HG03520 (cell line): ENCODE data around the gene TTC21A.
"Not testable (repeated sequence)": the region's sequence is repeated elsewhere in the genome, so short reads cannot be mapped to it uniquely, and the experiment has no call there.

Experiments
- ATAC-seq: cut with Tn5 transposase; IDR thresholded peaks from one replicate; pipeline ENCODE4 v1.9.1; 2021; ENCODE audit warnings: mild to moderate bottlenecking, moderate library complexity; ENCODE audit not compliant: unreplicated experiment

The TTC21A gene

DNA sequence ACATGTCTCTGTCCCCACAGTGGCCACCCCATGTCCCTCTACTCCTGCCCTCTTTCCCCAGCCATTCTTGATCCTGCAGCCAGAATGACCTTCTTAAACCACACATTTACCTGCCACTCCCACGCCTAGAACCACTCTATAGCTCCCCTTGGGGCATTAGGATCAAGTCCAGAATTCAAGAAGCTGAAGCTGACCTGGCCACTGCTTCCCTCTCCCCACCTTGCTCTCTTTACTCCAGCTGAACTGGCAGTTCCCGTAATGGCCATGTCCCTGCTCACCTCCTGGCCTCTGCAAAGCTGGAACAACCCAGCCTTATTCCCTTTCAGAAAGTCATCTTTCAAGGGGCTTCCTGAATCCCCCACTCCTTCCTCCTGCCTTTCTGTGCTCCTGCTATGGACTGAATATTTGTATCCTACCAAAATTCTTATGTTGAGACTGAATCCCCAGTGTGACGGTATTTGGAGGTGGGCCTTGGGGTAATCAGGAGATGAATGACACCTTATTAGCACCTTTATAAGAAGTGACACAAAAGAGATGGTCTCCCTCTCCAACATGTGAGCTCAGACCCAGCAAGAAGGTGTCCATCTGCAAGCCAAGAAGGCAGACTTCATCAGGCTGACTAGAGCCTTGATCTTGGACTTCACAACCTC lies 42.1 kb downstream of the TTC21A start:
- no peak for ATAC-seq

DNA sequence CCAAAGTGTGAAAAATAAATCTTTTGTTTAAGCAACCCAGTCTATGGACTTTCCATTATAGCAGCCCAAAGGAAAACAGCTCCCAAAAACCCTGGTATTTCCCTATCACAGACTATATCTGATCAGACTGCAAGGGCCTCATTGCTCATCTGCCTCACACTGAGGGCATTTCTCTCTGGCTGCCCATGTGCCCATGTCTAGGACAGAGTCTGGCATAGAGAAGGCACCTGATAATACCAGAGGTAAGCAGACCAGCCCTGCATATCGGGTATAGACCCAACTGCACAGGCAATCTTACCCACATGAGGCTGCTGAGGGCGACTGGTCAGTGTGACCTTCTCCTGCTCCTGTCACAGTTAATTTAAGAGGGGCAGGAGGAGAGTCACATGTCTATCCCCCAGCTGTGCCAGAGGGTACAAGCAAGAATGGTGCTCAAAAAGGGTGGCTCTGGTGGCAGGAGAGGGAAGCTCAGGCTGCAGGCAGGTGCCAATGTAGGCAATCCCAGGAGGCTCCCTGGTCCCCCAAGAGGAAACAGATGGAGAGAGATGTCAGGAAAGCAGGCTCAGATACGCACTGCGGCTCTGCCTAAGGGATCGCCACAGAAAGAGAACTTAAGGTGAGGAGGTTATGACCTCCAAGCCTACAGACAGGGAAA lies 42.8 kb downstream of the TTC21A start:
- no peak for ATAC-seq

DNA sequence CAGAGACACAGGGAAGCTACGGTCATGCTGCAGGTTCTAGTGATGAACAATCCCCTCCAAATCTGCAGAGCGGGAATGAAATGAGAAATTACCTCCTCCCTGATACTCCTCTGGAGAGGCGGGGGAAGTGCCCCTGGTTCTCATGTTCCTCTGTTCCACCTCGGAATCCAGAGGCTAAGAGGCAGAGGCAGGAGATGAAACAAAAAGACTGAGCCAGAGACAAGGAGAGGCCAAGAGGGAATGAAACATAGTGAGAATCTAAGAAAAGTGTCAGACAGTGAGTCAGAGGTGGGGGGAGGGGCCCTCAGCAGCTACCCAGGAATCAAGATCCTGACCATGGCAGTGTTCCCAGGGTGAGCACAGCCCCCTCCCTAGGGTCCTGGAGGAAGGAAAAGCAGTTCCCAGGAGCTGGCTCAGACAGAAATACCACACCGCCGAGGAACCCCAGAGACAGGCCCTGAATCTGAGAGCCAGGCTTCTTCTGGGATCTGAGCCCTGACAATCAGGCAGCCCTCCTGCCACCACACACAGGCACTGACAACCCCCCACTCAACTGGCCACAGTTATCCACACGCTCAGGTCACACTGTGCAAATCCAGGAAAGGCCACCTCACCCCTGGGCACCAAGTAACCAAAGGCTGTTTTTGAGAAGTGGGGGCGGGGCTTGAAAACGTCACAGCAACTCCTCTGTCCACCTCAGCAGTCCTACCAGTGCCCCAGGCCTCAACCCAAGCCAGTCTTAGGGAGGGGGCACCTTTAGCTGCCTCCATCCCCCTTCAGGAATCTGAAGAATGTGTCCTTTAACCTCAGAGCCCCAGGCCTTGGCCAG lies 43.5 kb downstream of the TTC21A start:
- no peak for ATAC-seq

DNA sequence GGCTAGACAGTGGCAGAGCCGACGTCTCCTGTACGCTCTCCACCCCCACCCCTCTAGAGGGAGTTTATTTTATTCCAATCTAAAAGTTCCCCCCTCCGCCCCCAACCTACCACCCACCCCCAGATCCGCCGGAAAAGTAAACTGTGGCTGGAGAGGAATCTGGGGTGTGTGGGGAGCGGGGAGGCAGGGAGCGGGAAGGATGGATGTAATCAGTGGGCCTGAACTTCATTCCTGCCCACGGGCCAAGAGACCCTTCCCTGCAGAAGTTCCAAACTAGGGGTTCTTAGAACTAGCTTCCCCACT lies 46.4 kb downstream of the TTC21A start:
- ATAC-seq: no peak

DNA sequence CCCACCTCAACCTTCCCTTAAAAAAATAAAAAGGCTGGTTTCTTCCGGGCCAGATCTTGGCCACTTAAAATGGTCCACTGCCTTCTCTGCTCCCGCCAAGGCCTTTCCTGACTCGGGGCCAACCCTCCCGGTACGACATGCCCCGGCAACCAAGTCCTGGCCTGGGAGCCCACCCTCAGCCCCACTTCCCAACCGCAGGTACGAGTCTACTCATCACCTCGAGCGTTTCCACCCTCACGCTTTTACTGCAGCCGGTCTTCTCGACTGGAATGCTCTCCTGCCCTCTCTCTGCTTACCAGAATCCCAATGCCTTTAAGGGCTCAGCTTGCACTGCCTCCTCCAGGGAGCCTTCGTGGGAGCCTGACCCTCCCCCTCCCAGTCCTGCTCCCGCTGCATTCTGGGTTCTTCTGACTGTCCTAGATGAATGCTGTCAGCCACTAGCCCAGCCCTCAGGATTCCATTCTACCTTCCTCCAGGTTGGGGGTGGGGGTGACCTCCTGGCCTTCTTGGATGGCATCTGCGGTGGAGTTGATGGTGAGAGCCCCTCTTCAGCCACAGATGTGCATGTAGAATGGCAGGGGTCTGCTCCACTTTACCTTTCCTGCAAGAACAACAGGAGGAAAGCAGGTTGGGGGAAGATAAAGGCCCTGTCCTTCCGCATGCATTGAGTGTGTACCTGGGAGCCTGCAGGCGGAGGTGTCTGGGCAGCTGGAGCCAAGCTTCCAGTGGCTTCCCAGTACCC lies 47.0 kb downstream of the TTC21A start:
- no peak for ATAC-seq

DNA sequence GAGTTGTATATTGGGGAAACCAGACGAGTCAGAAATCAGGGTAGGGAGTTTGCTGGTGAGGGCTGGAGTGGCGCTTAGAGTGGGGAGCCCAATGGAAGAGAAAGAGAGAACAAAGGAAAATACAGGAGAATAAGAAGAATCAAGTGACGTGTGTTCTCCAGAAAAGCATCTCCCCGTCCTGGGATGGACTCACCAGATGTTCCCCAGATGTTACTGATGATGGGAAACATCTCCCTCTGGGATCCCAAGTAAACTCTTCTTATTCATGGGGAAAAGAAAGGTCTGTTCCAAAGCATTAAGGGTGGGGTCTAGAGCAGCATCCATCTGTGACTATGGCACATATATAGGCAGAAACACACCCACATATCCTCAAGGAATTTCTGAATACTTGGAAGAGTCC lies 48.9 kb downstream of the TTC21A start:
- ATAC-seq: no peak

DNA sequence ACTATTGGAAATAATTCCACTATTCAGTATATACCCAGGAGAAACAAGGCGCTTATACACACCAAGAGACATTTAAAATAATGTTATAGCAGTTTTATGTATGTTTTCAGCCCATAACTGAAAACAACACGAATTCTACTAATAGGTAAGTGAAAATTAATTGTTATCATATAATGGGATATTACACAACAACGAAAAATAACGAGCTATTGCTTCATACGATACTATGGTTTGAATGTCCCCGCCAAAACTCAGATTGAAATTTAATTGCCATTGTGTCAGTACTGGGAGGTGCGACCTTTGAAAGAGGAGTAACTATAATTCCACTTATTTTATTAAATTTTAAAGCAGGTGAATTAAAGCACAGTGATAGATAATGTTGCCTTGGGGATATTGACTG lies 49.9 kb downstream of the TTC21A start:
- no peak for ATAC-seq

DNA sequence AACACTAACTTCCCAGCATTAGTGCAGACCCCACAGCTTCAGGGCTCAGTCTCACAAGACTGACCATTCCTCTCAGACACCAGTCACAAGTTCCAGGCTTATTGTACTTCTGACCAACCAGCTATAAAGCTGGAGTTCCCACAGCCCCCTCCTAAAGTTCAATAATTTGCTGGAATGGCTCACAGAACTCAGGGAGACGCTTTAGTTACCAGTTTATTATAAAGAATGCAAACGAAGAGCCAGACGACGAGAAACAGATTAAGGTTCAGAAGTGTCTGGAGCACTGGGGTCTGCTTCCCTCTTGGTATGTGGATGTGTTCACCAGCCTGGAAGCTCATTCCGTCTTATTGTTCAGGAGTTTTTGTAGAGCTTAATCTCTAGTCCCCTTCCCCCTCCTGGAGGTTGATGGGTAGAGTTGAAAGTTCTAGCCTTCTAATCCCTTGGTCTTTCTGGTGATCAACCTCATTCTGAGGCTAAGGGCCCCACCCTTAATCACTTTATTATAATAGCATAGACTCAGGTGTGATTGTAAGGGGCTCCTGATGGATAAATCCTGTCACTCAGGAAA lies 50.8 kb downstream of the TTC21A start:
- ATAC-seq: no peak

DNA sequence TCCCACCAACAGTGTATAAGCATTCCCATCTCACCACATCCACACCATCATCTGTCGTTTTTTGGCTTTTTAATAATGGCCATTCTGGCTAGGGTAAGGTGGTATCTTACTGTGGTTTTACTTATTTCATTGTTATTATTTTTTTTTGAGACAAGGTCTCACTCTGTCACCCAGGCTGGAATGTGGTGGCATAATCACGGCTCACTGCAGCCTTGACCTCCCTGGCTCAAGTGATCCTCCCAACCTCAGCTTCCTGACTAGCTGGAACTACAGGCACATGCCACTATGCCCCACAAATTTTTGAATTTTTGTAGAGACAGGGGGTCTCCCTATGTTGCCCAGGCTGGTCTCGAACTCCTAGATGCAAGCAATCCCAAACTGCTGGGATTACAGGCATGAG lies 56.9 kb downstream of the TTC21A start:
- ATAC-seq: no peak

DNA sequence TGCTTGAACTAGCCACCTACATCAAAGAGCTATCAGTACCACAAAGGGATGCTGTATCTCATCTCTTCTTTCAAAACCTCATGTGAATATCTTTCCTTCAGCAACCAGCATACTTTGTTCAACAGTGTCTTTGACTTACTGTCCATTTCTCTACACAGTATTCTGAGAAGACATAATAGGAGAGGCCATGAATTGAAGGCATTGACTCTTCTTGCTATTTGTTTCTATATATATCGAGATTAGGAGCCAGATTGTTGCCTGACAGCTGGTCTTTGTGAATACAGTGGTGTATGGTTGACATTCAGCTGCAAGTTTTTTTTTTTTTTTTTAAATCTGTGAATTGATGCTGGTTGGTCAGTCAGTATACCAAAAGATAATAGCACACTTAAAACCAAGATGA lies 58.0 kb downstream of the TTC21A start:
- no peak for ATAC-seq

DNA sequence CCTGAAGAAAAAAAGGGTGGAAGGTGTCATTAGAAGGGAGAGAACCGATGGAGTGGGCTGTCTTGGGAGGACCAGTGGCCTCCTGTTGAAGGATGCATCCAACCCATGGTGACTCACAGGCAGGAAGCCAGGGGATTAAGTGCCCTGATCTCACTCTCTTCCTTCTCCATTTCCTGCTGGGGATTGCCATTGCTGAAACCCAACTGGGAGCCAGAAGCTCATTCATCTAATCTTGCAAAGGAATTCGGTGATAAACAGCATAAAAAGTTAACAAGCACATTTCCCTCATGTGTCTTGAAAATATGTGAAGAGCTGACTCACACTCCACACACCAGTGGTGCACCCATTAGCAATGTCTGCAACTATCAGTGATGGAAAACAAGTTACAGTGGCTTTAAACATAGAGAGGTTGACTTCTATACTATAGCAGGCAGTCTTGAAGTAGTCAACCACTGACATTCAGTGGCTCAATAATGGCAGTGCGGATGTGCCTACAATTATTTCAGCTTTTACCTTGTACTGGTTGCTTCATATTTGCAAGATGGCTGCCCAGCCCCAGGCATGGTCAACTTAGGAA lies 58.7 kb downstream of the TTC21A start:
- no peak for ATAC-seq

DNA sequence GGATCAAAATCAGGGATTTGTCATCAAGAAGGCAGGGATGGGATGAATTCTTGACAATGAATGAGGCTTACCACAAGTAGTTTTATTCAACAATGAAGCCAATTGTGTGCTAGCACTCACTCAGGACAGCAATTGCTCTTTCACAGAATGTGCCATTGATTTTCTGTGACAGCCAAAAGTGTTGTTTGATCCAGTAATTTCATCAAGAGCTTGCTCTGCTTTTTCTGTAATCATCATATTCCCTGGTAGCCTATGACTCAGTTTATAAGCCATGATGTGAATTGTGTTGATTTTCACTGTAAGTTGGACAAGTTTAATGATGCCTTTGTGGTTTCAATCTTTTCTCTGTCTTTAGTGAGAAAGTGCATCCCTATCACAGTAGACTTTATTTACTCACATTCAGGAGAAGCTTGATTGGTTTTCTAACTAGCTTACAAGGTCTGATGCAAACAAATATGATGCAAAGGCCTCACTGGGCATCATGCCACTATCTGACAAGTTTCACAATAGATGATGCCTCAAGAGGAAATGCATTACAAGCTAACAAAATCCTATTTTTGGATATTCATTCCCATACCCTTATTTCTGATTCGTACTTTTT lies 59.6 kb downstream of the TTC21A start:
- no peak for ATAC-seq

DNA sequence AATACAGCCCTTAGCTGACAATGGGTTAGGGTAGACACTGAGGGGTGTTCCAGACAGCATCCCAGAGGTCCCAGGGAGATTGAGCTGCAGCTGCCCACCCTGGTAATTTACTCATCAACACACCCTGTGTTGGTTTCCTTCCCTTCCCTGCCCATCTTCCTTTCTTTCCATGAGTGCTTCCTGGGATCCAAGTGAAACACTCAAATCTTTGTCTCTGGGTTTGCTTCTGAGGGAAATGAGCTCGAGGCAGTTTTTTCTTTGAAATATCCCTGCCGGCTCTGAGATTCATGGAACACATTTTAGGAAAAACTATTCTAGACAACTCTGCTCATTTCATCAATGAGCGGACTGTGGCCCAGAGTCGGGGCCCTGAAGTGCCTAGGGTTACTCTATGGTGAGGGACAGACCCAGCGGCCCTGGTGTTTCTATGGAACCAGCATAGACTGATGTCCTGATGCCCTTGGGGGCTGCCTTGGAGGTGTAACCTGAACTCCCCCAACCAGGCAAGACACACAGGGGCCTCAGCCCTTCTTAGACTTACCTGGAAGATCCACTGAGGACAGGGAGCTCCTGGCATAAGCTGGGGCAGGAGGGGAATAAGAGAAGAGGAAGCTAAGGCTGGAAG lies 60.8 kb downstream of the TTC21A start:
- ATAC-seq: no peak

DNA sequence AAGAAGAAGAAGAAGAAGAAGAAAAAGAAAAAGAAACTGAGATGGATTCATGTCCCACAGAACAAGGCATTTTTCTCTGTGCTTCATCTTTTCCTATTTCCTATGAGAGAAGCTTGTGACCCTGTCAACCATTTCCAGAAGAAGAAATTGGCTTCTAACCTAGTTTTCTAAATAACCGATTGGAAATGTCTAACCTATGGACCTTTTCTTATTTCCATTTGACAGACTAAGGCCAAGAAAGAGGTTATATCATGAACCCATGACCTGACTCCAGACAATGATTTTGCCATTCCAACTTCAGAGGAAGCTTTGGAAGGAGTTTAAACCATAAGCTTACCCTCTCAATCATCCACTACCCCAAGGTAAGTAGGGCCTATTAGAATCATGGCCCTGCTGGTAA lies 62.2 kb downstream of the TTC21A start:
- no peak for ATAC-seq

DNA sequence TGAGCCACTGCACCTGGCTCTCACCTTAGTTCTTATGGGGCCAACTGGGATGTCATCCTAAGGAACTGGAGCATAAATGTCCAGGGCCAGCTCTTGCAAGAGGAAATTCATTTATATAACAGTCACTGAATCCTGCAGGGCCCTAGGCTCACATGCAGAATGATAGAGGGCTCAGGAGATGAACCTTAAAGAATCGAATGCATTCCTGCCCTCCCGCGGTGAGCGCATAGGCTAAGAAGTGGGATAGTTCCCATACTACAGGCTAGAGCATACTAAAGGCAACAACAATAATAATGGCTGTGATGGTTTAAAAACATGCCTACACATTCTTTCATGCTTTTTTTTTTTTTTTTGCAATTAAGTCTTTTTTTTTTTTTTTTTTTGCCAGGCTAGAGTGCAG lies 63.0 kb downstream of the TTC21A start:
- no peak for ATAC-seq

DNA sequence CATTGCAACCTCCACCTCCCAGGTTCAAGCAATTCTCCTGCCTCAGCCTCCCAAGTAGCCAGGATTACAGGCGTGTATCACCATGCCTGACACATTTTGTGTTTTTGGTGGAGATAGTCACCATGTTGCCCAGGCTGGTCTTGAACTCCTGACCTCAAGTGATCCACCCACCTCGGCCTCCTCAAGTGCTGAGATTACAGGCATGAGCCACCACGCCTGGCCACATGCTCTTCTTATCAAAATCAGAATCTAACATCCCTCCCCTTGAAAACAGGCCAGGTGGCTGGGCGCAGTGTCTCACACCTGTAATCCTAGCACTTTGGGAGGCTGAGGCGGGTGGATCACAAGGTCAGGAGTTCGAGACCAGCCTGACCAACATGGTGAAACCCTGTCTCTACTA lies 63.4 kb downstream of the TTC21A start:
- not testable (repeated sequence) for ATAC-seq

DNA sequence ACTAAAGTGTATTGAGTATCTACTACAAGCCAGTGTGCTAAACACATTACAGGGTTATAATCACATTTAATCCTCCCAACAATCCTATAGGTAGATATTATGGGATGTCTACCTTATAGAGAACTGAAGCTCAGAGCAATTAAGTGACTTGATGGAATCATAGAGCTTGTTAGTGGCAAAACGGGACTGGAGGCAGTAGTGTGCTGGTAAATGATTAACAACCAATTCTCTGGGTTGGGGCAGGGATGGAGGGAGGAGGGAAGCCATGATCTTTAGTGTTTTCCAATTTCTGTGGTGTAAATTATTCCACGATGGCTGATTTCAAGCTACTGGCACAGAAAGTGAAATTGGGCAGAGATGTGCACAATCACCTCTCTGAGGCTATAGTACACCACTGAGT lies 64.4 kb downstream of the TTC21A start:
- no peak for ATAC-seq

DNA sequence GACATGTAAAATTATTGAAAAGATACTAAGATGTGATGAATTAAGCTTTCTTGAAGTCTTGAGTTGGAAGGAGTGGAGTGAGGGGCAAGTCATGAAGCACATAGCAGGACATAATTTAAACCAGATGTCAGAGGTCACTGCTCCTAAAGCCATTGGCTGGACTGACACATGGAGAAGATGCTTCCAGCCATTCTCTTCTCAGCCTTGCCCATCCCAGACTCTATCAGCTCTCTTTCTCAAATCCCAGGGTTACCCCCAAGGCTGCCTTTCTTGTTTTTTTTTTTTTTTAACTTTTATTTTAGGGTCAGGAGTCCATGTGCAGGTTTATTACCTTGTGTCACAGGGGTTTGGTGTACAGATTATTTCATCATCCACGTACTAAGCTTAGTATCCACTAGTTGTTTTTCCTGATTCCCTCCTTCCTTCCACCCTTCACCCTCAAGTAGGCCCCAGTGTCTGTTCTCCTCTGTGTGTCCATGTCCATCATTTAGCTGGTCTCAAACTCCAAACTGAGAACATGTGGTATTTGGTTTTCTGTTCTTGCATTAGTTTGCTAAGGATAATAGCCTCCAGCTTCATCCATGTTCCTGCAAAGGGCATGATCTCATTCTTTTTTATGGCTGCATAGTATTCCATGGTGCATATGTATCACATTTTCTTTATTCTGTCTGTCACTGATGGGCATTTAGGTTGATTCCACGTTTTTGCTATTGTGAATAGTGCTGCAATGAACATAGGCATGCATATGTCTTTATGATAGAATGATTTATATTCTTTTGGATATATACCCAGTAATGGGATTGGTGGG lies 66.0 kb downstream of the TTC21A start:
- no peak for ATAC-seq

DNA sequence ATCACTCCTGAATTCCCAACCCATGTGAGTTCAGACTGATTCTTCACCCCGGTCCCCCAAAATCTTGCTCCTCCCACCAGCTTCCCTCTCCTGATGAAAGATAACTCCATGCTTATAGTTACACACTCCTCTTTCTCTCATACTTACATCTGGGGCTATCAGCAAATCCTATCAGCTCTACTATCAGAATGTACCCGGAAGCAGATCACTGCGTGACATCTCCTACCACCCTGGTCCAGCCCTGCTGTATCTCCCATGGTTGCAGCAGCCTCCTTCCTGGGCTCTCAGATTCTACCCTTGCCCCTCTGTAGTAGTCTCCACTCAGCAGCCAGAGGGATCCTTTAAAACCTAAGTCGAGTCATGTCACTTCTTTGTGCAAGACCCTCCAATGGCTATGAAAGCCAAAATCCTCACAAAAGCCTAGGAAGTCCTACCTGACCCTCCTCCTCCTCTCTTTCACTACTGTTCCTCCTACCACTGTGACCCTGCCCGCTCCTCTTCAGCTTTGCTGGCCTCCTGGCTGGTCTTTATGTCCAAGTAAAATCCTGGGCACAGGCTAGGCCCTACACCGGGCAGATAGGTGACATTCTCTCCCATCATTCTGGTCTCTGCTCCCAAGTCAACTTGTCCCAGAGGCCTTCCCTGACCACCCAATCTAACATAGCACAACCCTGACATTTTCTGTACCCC lies 68.7 kb downstream of the TTC21A start:
- no peak for ATAC-seq
